ENCODE data around the gene WDCP.

- TF ChIP-seq FOXP2 (optimal IDR thresholded peaks at IDR 0.05; ENCODE audit: borderline replicate concordance, extremely low read depth, extremely low read length, insufficient read depth) (no peak), POLR2AphosphoS5 (IDR thresholded peaks at IDR 0.05; ENCODE audit: low read depth, low read length) (no peak), REST (IDR thresholded peaks at IDR 0.05; ENCODE audit: insufficient read depth in 1 of 2, low read depth in 2 of 2, low read length in 2 of 2) (no peak)
These were observed 27.5 kb downstream of the WDCP start for GRCh38 chr2:24019729-24020128.

All from PFSK-1 (cell line).